ENCODE data around the gene PXMP2.
"Not testable (repeated sequence)": the region's sequence is repeated elsewhere in the genome, so short reads cannot be mapped to it uniquely, and the experiment has no call there.

PXMP2 gene

GRCh38 chr12:132660996-132661395 lies 26.4 kb upstream of the PXMP2 start:
- no peak for FAIRE-seq

- no peak for FAIRE-seq
Measured at GRCh38 chr12:132661972-132662371, 25.4 kb upstream of the PXMP2 start.

- FAIRE-seq, result no peak
Measured at GRCh38 chr12:132662901-132663755, 24.3 kb upstream of the PXMP2 start.

- no peak for FAIRE-seq
Measured at GRCh38 chr12:132664206-132665148, 22.9 kb upstream of the PXMP2 start.

GRCh38 chr12:132665149-132665491 lies 22.3 kb upstream of the PXMP2 start:
- FAIRE-seq, result no peak

GRCh38 chr12:132665794-132666193 lies 21.6 kb upstream of the PXMP2 start:
- no peak for FAIRE-seq

- no peak for FAIRE-seq
Measured at GRCh38 chr12:132668191-132669088, 18.9 kb upstream of the PXMP2 start.

GRCh38 chr12:132669166-132669879 lies 18.1 kb upstream of the PXMP2 start:
- no peak for FAIRE-seq

GRCh38 chr12:132672116-132672515 lies 15.3 kb upstream of the PXMP2 start:
- FAIRE-seq, result no peak

GRCh38 chr12:132672678-132673077 lies 14.7 kb upstream of the PXMP2 start:
- FAIRE-seq, result no peak

GRCh38 chr12:132673288-132674179 lies 13.9 kb upstream of the PXMP2 start:
- no peak for FAIRE-seq

GRCh38 chr12:132674561-132674960 lies 12.8 kb upstream of the PXMP2 start:
- no peak for FAIRE-seq

- no peak for FAIRE-seq
Measured at GRCh38 chr12:132675757-132676432, 11.5 kb upstream of the PXMP2 start.

GRCh38 chr12:132677492-132677891 lies 9.9 kb upstream of the PXMP2 start:
- no peak for FAIRE-seq

GRCh38 chr12:132685400-132685799 lies 2.0 kb upstream of the PXMP2 start:
- no peak for FAIRE-seq

GRCh38 chr12:132686825-132687210 lies 569 bp upstream of the PXMP2 start:
- no peak for FAIRE-seq

GRCh38 chr12:132689227-132689626 lies 1.8 kb downstream of the PXMP2 start:
- no peak for FAIRE-seq

- FAIRE-seq, result no peak
Measured at GRCh38 chr12:132690112-132690511, 2.7 kb downstream of the PXMP2 start.

- not testable (repeated sequence) for FAIRE-seq
Measured at GRCh38 chr12:132692030-132692429, 4.6 kb downstream of the PXMP2 start.

GRCh38 chr12:132694888-132695287 lies 7.5 kb downstream of the PXMP2 start:
- FAIRE-seq, result not testable (repeated sequence)

All from A204.1 (cell line).